ENCODE results near the gene FAR2.

DNA sequence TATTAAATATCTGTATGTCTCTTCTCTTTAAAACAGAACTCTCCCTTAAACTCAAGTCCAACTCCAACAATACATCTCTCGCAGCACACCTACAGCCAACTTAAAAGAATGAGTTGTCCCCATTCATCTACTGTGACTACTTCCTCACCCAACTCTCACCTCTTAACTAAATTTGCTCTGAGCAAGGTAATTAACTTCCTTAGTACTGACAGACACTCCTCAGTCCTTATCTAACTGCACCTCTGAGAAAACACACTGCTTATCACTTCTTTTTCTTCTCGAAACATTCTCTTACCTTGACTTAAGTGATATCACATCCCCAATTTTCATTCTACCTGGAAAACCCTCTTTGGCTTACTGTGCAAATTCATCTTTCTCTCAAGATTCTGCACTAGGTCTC, 224.9 kb downstream of the FAR2 start:
- TF ChIP-seq, protein P1, sequence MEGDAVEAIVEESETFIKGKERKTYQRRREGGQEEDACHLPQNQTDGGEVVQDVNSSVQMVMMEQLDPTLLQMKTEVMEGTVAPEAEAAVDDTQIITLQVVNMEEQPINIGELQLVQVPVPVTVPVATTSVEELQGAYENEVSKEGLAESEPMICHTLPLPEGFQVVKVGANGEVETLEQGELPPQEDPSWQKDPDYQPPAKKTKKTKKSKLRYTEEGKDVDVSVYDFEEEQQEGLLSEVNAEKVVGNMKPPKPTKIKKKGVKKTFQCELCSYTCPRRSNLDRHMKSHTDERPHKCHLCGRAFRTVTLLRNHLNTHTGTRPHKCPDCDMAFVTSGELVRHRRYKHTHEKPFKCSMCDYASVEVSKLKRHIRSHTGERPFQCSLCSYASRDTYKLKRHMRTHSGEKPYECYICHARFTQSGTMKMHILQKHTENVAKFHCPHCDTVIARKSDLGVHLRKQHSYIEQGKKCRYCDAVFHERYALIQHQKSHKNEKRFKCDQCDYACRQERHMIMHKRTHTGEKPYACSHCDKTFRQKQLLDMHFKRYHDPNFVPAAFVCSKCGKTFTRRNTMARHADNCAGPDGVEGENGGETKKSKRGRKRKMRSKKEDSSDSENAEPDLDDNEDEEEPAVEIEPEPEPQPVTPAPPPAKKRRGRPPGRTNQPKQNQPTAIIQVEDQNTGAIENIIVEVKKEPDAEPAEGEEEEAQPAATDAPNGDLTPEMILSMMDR (IDR thresholded peaks at IDR 0.05): no peak
- no peak for TF ChIP-seq EZH2phosphoT487 (IDR thresholded peaks at IDR 0.05)

Measured in neural progenitor cell (in vitro differentiated cells).